OCI-LY3 (cell line): ENCODE results near the gene THAP3.

Source experiments
- H2AFZ ChIP-seq: fragments of 200-600, 300-600 bp; shearing (Covaris generic); 2 replicates; pipeline ENCODE4 v1.6.0; 2014; ENCODE audit warnings: antibody characterized with exemption, low read depth, low read length
- H3K27ac ChIP-seq: fragments of 200-600, 300-600 bp; sonication (generic); 2 replicates; pipeline ENCODE4 v1.5.1; 2014; ENCODE audit warnings: mild to moderate bottlenecking, low read length, moderate library complexity, mixed read lengths
- H3K27me3 ChIP-seq: fragments of 200-600, 300-600 bp; sonication (generic); 2 replicates; pipeline ENCODE4 v1.6.1; 2014; ENCODE audit warnings: low read depth, low read length, mixed read lengths
- H3K36me3 ChIP-seq: fragments of 200-600, 300-600 bp; sonication (generic); replicated peaks from 2 replicates; pipeline ENCODE3; 2014; ENCODE audit warnings: low read depth, low read length, mixed read lengths
- H3K4me1 ChIP-seq: fragments of 300-600, 200-600 bp; sonication (generic); 2 replicates; pipeline ENCODE4 v1.6.1; 2014; ENCODE audit warnings: low read length, mixed read lengths
- H3K4me2 ChIP-seq: fragments of 200-600, 300-600 bp; sonication (generic); 2 replicates; pipeline ENCODE4 v1.6.1; 2014; ENCODE audit warnings: low read length, mixed read lengths
- H3K4me3 ChIP-seq: fragments of 300-600, 200-600 bp; sonication (generic); 2 replicates; pipeline ENCODE4 v1.5.1; 2014; ENCODE audit warnings: antibody characterized with exemption, mild to moderate bottlenecking, low read length, moderate library complexity
- H3K79me2 ChIP-seq: fragments of 300-600, 200-600 bp; shearing (Covaris generic); 2 replicates; pipeline ENCODE4 v1.6.1; 2014; ENCODE audit warnings: mild to moderate bottlenecking, low read length, mixed read lengths
- H3K9ac ChIP-seq: fragments of 300-600, 200-600 bp; shearing (Covaris generic); 2 replicates; pipeline ENCODE4 v1.6.0; 2014; ENCODE audit warnings: mild to moderate bottlenecking, low read length, moderate library complexity
- H3K9me3 ChIP-seq: fragments of 200-600, 300-600 bp; shearing (Covaris generic); 2 replicates; pipeline ENCODE4 v1.6.1; 2014; ENCODE audit warnings: low read length, mixed read lengths; ENCODE audit not compliant: insufficient read depth
- H4K20me1 ChIP-seq: fragments of 200-600, 300-600 bp; sonication (generic); 2 replicates; pipeline ENCODE4 v1.6.1; 2016; ENCODE audit warnings: low read length, mixed read lengths; ENCODE audit not compliant: insufficient read depth
- EZH2phosphoT487 ChIP-seq: fragments of 200-600 bp; shearing (Covaris generic); IDR thresholded peaks from 2 replicates; pipeline ENCODE4 v1.6.1; 2018; ENCODE audit warnings: antibody characterized with exemption, mixed run types, low read depth
- TF ChIP-seq, protein P1 (sequence below): fragments of 200-600, 300-600 bp; sonication (generic); IDR thresholded peaks from 2 replicates; pipeline ENCODE4 v1.5.1; 2014; ENCODE audit warnings: antibody characterized with exemption, low read length, low read depth

The THAP3 gene

DNA sequence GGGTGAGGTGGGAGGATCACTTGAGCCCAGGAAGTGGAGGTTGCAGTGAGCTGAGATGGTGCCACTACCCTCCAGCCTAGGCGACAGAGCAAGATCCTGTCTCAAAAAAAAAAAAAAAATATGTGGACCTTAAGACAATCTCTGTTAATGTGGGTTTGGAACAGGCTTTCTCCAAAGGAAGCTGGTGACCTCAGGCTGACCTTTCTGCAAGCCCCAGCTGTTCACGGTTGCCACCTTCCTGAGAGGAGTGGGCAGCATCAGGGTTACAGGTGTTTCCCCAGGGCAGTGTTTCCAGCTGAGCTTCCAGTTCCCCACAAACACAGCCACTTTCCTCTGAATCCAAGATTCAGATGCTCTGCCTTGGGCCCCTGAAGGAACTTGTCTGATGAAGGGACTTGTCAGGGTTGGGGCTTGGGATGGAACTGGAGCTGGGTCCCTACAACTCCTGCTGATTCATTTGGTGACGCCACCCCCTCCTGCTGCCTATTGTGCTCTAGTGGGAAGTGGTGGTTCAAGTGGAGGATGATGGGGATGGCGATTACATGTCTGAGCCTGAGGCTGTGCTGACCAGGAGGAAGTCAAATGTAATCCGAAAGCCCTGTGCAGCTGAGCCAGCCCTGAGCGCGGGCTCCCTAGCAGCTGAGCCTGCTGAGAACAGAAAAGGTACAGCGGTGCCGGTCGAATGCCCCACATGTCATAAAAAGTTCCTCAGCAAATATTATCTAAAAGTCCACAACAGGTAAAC, 42.9 kb upstream of the THAP3 start:
- Histone ChIP-seq H3K79me2 (peaks cover 19% of the 10 kb centered on the region), H3K27ac (no peak overlapping the region), H3K27me3 (no peaks in the 10 kb centered on the region), H3K9me3 (no peaks in the 10 kb centered on the region), H3K4me3 (no peak overlapping the region), H4K20me1 (no peaks in the 10 kb centered on the region), H3K9ac (no peak overlapping the region), H3K4me2 (no peak overlapping the region), H3K36me3 (no peaks in the 10 kb centered on the region), H3K4me1 (peaks cover 13% of the 10 kb centered on the region), H2AFZ (no peak overlapping the region)
- TF ChIP-seq, protein P1, sequence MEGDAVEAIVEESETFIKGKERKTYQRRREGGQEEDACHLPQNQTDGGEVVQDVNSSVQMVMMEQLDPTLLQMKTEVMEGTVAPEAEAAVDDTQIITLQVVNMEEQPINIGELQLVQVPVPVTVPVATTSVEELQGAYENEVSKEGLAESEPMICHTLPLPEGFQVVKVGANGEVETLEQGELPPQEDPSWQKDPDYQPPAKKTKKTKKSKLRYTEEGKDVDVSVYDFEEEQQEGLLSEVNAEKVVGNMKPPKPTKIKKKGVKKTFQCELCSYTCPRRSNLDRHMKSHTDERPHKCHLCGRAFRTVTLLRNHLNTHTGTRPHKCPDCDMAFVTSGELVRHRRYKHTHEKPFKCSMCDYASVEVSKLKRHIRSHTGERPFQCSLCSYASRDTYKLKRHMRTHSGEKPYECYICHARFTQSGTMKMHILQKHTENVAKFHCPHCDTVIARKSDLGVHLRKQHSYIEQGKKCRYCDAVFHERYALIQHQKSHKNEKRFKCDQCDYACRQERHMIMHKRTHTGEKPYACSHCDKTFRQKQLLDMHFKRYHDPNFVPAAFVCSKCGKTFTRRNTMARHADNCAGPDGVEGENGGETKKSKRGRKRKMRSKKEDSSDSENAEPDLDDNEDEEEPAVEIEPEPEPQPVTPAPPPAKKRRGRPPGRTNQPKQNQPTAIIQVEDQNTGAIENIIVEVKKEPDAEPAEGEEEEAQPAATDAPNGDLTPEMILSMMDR = no peak
- no peak for TF ChIP-seq EZH2phosphoT487

DNA sequence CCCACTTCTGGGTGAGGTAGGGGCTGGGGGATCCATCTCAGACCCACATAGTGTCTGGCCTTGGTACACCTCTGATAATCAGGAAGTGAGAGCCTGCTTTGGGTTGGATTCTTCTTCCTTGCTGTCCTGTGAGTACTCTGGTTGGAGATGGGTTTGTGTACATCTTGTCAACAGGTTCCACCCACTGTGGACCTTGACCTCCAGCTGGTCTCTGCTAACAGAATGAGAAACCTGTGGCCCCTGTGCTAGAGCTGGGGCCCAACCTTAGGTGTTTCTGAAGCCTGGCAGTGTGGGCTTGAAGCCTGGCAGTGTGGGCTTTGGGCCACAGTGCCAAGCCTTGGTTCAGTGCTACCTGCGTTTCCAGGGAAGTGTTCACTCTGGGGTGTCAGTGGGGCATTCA, 42.3 kb upstream of the THAP3 start:
- no peaks in the 10 kb centered on the region for H3K9me3 ChIP-seq
- peaks cover 19% of the 10 kb centered on the region for H3K79me2 ChIP-seq
- no peaks in the 10 kb centered on the region for H3K27me3 ChIP-seq
- H3K36me3 ChIP-seq = no peaks in the 10 kb centered on the region
- no peak for TF ChIP-seq EZH2phosphoT487
- TF ChIP-seq, protein P1 = no peak
- H3K4me3 ChIP-seq = no peak overlapping the region
- H3K9ac ChIP-seq = no peak overlapping the region
- no peak overlapping the region for H3K27ac ChIP-seq
- peaks cover 13% of the 10 kb centered on the region for H3K4me1 ChIP-seq
- H2AFZ ChIP-seq = no peak overlapping the region
- no peak overlapping the region for H3K4me2 ChIP-seq
- H4K20me1 ChIP-seq = no peaks in the 10 kb centered on the region

DNA sequence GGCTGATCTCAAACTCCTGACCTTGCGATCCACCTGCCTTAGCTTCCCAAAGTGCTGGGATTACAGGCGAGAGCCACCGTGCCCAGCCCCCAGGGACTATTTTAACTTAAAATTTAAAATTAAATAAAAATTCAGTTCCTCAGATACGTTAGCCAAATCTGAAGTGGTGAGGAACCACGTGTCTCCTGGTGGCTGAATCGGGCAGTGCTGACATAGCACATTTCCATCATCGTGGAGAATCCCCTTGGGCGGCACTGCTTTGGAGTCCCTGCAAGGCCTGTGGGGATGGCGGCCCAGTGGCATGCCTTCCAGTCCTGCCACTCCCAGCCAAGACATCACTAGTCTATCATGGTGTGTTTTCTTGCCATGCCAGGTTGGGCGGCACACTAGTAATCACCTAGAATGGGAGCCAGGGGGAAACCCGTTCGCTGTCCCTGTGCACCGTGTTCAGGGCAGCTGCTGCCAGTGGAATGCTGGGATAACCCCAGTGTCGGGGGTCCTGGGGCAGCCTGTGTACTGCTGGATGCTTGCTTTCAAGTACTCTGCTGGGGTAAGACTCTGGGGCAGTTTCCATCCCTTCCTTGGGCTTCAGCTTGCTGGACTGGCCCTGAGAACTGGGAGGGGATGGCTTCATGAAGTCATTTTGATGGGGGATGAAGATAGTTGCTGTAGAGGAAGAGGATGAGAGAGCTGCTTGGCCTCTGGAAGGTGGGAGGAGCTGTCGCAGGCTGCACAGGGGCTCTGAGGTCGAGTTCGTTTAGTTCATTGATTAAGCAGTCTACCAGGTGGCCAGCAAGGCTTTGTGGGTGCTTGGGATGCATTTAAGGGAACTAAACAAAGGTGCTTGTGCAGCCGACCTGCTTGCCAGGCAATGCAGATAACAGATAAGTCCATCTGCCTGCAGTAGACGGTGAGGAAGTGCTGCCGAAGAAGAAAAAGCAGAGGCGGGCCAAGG, 40.3 kb upstream of the THAP3 start:
- no peaks in the 10 kb centered on the region for H3K27me3 ChIP-seq
- H2AFZ ChIP-seq = no peak overlapping the region
- no peak overlapping the region for H3K4me2 ChIP-seq
- no peaks in the 10 kb centered on the region for H3K36me3 ChIP-seq
- no peak for TF ChIP-seq EZH2phosphoT487
- TF ChIP-seq, protein P1 = no peak
- peaks cover 10% of the 10 kb centered on the region for H3K4me1 ChIP-seq
- no peak overlapping the region for H3K4me3 ChIP-seq
- no peaks in the 10 kb centered on the region for H3K9me3 ChIP-seq
- no peak overlapping the region for H3K9ac ChIP-seq
- no peaks in the 10 kb centered on the region for H4K20me1 ChIP-seq
- H3K79me2 ChIP-seq = peaks cover 19% of the 10 kb centered on the region
- no peak overlapping the region for H3K27ac ChIP-seq

DNA sequence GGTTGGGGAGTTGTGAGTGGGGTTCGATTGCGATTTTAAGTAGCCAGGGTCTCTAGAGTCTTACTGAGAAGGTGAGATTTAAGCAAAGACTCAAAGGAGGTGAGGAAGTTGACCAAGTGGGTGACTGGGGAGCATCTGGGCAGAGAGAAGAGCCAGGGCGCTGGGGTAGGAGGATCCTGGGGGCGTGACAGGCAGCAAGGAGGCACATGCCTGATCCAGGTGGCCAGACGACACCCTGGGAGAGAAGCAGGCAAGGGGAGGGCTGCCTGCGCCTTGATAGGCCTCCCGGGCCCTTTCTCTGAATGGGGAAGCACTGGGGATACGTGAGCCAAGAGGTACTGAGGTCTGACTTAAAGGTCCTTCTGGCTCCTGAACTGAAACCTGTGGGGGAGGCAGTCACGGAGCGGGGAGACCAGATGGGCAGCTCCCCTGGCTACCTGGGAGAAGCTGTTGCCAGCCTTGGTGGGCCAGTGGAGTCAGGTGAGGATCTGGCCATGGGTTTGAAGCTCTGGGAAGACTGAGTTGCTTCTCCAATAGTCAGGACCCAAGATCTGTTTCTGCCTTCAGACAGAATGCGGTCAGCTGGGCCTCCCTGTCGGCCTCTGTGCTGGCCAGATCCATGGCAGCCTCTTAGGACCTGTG, 39.5 kb upstream of the THAP3 start:
- peaks cover 16% of the 10 kb centered on the region for H3K79me2 ChIP-seq
- H3K9ac ChIP-seq = no peak overlapping the region
- H3K36me3 ChIP-seq = peaks cover under 1% of the 10 kb centered on the region
- H3K4me2 ChIP-seq = no peak overlapping the region
- TF ChIP-seq, protein P1 = no peak
- TF ChIP-seq EZH2phosphoT487 = no peak
- no peaks in the 10 kb centered on the region for H3K27me3 ChIP-seq
- H3K4me1 ChIP-seq = peaks cover 9% of the 10 kb centered on the region
- H3K9me3 ChIP-seq = no peaks in the 10 kb centered on the region
- no peak overlapping the region for H3K27ac ChIP-seq
- H3K4me3 ChIP-seq = no peak overlapping the region
- no peak overlapping the region for H2AFZ ChIP-seq
- H4K20me1 ChIP-seq = no peaks in the 10 kb centered on the region
